Renal cortex interstitium (tissue), 11 donors: ENCODE results near the gene KRT76. TPM values are rescaled to one million over a fixed set of nuclear protein-coding genes. Genes with fewer than 3 reads are reported as not detected.

Experiments
- DNase-seq, 11 donors: peaks; one replicate each; pipeline ENCODE4 v3.0.0-alpha.2; 2013; ENCODE audit warnings: low read depth in 9 of 11, low spot score in 4 of 11; ENCODE audit errors: extremely low read depth in 1 of 11
- polyA plus RNA-seq, 3 donors: library from polyadenylated mRNA; unstranded; fragments of 120-200 nt; gene quantifications; one replicate each; pipeline ENCODE4 v1.2.1, GENCODE V29; 2013; ENCODE audit not compliant: insufficient read length in 3 of 3

The KRT76 gene
- polyA plus RNA-seq, 3 donors: not detected

DNA sequence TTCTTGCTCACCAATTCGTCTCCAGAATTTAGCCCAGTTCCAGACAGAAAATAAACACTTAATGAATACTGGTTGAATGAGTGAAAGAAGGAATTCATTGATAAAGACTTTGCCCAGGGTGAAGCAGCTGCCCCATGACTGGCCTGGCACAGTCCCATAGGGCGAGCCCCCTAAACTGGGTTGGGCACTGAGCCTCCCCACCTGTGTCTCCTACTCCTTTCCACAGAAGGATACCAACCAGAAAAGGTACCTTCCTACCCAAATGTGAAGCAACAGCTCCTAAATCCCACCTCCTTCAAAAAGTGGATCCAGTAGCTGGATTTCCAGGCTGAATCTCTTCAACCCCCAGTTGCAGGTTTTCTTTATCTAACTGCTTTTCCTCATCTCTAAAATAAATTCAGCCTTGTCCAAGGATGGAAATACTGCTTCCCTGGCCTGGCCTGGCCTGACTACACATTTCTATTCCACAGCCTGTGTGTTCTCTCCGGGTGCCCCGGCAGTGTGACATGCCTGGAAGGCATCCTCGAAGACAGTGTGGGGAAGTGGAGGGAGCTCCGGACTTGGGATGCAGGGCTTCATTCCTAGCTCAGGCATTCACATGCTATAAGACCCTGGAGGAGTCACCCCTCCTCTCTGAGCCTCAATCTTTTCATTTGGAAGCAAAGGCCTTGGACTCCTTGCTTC lies 11.2 kb upstream of the KRT76 start:
- DNase-seq: no peak

DNA sequence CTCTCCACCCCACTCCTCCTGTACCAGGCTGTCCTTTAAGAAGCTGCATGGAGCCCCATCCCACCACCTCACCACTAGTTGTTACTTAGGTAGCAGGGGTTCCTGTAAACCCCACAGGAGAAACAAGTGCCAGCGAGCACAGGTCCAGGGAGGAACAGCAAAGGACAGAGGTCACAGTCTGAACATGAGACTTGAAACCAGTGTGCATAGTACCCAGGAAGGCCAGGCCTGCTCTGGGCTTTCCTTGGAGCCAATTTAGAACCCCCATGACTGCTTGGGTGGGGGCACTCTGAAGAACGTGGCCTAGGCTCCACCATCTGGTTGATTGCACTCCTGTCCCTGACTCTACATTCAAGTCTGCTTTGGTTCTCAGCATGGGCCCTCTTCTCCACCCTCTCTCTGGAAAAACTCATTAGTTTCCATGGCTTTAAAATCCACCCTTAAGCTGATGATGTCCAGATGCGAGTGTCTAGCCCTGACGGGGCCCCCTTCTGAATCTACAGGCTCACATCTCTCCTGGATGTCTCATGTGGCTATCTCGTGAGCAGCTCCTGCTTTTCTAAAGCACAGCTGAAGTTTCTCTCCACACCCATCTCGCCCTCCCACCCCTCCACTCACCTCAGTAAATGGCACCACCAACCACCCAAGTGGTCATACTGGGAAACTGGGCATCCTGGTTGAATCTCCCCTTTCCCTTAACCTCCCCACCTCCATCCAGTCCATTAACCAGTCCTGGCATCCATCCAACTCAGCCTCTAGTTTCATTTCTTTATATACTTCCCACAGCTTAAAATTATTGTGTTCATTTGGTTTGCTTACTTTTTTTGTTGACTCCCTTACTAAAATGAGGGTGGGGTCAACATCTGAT lies 10.4 kb upstream of the KRT76 start:
- DNase-seq: no peak

DNA sequence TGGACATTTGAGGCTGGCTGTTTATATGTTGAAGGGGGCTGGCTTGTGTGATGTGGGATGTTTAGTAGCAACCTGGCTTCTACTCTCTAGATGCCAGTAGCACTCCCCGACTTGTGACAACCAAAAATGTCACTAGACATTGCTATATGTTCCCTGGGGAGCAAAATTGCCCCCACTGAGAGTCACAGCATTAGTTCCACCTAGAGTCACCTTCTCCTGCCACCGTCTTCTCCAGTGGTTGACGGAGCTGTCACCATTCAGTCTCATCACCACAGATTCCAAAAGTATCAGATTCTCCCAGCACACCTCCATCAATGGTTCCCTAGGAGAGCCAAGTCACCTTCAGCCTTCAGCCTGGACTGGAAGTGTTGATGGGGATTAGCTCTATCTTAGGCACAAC lies 7.8 kb upstream of the KRT76 start:
- no peak for DNase-seq

DNA sequence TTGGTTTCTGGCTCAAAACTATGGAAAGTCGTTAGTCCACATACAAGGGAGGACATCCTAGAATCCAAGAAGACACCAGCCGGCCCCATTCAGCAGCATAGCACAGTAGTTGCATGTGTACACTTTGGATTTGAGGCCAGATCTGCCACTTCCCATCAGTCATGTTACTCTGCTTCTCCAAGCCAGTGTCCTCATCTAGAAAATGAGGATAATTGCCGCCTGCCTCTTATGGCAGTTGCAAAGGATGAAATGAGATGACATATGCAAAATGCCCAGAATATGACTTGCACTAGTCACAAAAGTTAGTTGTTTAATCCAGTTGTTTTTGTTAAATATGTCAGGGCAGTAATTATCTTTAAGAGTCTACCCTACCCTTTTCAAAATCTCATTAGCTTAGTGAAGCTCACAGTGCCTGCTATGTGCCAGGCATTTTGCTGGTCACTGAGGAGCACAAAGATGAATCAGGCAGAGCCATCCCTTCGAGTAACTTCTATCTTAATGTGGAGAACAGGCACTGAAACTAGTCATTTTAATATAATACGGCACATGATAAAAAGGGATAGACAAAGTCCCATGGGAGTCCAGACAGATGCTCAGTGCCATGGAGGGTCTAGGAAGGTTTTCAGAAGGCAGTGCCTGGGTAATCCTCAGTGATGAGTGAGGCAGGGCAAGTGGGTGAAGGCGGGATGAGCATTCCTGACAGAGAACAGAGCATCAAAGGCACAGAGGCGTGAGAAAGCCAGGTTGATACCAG lies 6.6 kb upstream of the KRT76 start:
- no peak for DNase-seq

DNA sequence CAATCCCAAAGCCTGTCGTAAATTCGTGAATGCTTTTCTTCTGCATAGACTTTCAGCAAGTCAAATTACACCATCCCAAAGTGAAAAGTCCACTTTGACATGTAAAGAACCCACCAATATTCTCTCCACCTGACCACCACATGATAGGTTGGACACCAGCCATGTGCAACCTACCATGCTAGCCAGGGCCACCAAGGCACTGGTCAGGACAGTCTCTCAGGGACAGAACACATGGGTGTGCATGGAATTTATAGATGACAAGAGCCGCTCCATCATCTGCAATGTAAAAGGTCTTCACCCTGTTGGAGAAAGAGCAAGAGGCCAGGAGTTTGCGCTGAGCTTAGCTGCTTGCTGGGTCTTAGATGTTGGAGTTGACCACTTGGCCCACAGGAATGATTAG lies 5.4 kb upstream of the KRT76 start:
- DNase-seq: no peak

DNA sequence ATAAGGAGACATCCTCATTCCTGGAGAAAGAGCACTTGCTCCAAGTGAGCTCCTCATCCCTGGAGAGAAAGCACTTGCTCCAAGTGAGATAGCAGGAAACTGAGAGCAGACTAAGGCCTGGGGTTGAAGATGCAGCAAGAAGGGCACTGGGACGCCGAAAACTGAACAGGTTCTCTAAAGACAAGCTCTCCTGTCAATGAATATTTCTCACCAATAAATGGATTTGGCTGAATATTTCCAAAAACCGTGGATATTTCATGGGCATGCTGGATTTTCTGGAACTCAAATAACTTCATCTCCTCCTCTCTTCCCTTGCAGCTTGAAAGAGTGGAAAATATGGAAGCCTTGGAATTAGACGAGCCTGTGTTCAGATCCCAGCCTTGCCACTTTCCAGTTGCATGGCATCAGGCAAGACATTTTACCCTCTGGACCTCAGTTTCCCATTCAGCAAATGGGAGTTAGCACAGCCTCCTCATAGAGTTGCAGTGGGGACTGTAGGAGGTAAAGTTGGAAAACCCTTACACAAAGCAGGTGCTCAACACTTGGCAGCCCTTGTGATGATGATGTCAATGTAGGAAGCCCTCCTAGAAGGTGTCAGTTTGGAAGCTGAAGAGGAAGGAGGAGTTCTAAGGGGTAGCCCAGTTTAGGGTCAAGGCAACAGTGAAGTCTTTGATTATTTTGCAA lies 4.4 kb upstream of the KRT76 start:
- DNase-seq: no peak

DNA sequence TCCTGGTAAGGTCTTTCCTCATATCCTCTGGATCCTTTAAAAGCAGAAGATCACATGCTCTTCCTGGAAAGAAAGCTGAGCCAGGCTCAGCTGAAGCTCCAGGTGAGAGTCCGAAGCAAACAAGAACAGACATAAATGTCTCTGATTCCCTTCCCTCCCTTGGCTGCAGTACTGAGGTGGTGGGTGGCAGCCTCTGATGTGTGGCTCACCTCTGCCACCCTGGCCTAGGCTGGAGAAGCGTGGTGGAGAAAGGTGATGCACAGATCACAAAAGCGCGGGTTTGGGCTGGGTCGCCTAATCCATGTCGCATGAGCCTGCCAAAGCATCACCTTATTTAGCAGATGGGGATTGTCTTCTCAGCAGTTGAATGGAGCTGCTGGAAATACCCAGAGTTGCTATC lies 2.8 kb upstream of the KRT76 start:
- no peak for DNase-seq

DNA sequence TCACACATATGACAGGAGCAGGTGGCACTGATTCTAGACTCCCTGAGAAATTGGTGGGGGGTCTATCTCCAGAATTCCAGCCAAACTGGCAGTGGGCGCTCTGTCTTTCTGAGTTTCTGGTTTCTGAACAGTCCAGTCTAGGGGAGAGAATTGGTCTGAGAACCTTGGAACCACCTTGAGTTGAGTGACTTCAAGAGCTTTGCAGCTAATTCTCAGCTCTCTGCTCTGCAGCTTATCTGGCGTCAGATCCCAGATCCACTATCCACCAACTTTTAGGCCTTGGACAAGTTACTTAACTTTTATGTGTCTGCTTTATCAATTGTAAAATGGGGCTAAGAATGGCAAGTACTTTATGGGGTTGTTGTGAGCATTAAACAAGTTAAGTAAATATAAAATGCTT lies 1.7 kb upstream of the KRT76 start:
- DNase-seq: no peak

DNA sequence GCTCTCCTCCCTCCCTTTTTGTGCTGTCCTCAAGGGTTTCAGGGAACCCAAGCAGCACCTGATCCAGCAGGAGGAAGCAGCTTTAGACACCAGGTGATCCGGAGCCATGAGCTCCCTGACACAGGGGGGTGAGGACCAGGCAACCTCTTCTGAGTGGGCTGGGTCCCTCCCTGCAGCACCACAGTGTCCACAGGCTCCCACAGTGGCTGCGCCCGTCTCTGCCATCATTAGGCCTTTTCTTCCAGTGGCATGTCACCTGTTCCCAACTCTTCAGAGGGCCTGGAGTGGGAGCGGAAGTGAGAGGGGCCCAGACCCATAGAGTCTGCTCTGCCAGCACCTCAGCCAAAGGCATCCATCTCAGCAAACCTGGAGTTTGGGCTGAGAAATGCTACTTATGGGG lies 421 bp upstream of the KRT76 start:
- no peak for DNase-seq

DNA sequence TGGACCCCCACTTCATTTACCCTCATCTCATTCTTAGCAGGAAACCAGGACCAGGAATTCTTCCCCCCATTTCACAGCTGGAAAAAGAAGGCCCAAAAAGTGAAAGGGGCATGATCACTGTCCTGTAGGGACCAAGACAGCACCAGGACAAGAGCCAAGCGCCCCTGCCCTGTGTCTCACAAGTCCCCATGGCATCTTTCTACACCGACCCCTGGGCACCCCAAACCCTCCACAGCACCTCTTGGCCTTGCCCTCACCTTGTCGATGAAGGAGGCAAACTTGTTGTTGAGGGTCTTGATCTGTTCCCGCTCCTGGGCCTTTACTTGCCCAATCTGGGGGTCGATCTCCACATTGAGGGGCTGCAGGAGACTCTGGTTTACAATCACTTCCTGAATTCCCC lies 710 bp downstream of the KRT76 start:
- no peak for DNase-seq

DNA sequence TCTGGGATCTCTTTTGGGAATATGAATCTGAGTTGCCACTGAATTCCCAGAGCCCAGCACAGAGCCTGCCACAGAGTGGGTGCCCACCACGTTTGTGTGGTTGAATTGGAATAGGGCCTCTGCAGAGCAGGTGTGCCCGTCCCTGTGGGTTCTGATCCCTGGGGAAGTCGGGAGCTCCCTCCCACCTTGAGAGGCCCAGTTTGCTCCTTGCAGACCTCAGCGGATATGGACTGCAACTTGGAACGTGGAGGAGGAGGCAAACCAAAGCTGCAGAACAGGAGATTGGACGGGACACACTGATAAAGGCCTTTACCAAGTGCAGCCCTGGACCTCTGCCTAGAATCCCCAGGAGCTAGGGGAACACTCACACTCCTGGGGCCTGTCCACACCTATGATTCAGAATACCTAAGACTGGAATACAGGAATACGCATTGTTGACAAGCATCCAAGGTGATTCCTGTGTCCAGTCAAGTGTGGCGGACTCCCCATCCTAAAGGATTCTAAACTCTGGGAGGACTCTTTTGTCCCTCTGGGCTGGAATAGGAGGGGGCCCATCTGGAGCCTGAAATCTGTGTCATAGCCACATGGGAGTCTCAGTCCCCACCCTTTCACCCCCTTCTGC lies 2.4 kb downstream of the KRT76 start:
- DNase-seq: no peak

DNA sequence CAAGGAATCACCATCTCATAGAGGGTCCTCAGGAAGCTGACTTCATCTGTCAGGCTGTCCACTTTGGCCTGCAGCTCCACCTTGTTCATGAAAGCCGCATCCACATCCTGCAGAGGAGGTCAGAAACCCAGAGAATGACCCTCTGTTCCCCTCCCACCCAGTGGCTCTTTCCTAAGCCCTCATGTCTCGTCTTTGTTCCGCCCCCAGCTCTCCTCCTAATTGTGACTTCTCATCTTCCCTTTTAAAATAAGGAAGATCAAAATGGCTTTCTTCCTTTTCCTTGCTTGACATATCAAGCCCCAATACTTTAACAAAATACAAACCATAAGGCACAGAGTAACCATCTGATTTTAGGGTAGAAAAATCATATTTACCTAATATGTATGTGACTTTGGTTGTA lies 4.4 kb downstream of the KRT76 start:
- DNase-seq: no peak

DNA sequence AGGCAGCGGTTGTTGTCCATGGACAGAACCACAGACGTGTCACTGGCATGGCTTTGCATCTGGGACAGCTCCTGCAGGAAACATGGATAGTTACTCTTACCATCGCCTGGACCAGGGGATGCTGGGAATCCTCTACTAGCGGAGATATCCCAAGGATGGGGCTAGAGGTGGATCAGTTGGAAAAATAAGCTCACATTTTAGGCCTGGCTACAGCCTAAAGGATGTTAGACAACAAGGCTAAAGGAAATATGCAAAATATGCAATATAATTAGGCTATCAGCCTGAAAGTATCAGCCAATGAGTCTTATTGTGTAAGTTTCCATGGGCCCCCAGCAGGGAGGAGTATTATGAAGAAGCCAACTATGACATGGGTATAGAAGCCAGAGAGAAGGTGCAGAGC lies 5.0 kb downstream of the KRT76 start:
- no peak for DNase-seq

DNA sequence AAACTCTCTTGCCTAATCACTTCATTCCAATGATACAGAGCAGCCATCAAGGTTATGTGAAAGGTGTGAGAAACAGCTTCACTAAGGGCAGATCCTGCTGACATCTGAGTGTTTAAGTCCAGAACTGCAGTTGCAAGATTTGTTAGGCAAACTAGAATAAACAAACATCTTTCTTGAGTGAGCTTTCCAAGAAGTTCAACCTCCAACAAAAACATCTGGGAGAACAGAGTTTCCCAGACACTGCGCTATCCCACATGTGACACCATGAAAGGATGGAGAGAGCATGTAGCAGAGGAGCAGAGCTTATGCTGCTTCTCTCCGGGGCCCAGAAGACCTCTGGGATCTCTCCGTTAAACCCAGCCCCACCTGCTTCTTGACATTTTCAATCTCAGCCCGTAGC lies 5.6 kb downstream of the KRT76 start:
- DNase-seq: no peak

DNA sequence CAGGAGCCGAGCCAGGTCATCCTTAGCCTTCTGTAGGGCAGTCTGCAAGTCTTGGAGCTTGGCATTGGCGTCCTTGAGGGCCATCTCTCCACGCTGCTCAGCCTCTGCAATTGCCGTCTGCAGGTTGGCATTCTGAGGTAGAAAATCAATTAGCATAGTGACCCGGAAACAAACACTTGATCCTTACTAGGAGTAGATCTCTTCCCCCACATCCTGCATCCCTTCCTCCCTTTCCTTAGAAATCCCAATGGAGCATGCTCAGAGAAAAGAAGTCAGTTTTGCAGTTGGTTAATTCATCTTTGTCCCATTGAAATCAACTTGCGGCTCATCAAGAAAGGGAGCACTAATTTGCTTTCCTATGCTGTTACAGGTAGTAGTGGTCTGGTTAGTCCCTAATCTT lies 6.1 kb downstream of the KRT76 start:
- DNase-seq: no peak

DNA sequence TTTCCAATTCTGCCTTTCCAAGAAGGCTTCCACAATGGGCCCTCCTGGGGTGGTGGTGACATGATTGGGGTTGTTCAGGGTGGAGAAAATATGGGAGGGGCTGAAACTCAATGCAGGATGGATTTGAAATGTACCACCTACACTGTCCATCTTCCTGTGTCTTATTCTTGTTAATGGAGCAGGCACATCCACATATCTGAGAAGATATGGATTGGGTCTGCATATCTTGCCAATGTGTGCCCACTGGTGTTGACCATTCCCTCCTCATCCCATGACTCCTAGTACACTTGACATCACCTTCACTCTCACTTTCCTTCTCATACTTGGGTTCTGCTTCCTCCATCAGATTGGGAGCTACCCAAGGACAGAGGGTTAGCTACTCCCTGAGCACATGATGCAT lies 7.2 kb downstream of the KRT76 start:
- no peak for DNase-seq

DNA sequence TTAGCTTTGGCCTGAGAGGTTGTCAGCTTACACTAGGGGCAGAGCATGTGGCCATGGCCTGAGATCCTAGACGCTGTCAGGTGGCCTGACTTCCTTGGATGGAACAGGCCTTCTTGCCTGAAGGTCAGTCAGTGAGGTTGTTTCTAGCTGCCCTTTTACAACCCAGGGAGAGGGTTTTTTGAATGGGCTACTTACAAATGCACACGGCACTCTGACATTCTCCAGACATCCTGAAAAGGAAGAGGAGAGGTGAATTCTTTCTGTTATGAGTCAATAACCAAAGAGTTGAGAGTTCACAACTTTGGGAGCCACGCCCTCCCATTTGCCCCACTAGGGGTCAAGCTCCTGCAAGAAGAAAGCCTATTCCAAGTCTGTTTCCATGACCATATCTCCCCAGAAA lies 7.8 kb downstream of the KRT76 start:
- DNase-seq: no peak

DNA sequence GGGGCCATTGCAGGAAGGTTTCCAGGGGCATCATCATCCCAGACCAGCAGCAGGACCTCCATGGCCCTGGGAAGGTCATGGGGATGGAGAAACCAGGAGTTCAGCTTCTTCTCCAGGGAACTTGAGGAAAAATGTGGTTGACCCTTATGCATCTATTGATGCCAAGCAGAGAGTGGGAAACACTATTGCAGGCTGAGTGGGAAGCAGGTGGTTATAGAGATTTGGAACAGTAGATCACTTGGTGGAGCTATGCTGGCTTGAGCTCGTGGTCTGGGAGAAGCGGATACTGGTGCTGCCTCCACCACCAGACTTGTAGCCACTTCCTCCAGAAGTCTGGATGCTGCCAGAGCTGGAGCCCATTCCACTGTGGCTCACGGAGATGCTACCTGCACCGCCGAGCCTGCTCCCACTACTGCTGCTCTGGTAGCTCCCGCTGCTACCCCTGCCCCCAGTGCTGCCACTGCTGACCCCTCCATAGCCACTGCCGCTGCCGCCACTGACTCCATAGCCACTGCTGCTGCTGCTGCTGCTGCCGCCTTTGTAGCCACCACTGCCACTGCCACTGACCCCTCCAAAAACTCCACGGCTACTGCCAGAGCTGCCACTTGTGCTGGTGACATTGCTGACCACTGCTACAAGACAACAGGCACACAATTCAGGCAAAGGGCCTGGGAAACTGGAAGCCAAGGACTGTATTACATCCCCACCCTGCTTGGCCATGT lies 8.5 kb downstream of the KRT76 start:
- no peak for DNase-seq

DNA sequence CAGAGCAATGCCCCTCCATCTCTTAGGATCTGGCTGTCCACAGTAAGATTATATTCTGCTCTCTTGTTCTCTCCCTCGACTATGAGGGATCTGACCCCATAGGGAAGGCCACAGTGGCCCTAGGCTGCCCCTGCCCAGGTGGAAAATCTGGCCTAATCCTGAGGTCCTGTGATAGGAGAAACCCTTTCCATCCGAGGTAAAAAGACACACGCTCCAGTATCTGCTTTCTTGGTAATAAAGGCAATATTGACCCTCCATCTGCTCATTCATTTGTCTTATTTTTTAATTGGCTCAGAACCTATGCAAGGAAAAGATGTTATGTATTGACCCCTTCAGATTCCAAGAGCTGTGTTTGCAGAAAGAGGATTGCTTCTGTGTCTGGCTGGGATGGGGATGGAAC lies 9.7 kb downstream of the KRT76 start:
- DNase-seq: no peak
